ENCODE results near the gene STAT6. TPM values are rescaled to one million over a fixed set of nuclear protein-coding genes. Genes with fewer than 3 reads are reported as not detected.

Gene STAT6
- total RNA-seq, 1 experiment from 2014 or later: 44.4 TPM

DNA sequence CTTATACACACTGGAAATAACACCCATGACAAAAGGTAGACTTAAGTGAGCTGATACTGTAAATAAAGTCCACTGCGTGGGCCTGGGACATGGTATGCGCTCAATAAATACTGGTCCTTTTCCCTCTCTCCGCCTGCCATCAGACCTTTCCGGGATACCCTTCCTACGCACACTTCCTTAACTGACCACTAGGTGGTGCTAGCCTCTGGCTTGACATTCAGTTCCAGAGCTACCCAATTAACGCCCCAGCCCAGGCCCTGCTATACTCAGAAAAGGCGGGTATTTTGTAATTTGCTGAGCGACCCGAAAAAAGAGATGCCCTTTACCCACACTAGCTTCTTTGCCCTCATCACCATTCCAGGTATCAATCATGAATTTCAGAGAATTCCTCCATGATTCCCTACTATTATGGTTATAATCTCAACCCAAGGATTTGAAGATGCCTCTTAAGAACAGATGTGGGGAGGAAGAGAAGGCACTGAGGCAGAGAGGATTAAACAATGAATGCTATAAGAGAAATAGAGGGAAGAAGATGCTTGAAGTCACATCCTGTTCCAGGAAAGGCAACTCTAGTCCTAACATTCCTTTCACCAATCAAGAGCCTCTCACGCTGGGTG lies 13.2 kb upstream of the STAT6 start:
- Histone ChIP-seq H2BK20ac (ENCODE audit: low read depth, low read length, poor library complexity, severe bottlenecking) (no peak overlapping the region), H2BK12ac (ENCODE audit: insufficient read length, low read depth, low read length) (no peak overlapping the region), H3T11ph (ENCODE audit: low read length) (no peak overlapping the region), H2BK120ac (ENCODE audit: low read depth, low read length, poor library complexity, severe bottlenecking) (no peak overlapping the region), H2AFZ (ENCODE audit: low read length) (no peak overlapping the region), H3K27ac (ENCODE audit: insufficient read length, low read depth, low read length) (no peak overlapping the region), H3K9me3 (ENCODE audit: control insufficient read depth, low read depth, low read length) (no peaks in the 10 kb centered on the region), H3K23ac (ENCODE audit: insufficient read length, low read depth, low read length) (no peak overlapping the region), H2BK15ac (ENCODE audit: low read depth, low read length) (no peak overlapping the region), H3K4me2 (ENCODE audit: insufficient read depth, insufficient read length, low read length) (no peak overlapping the region), H3K14ac (ENCODE audit: insufficient read depth, low read length) (no peak overlapping the region), H3K4ac (ENCODE audit: low read depth, low read length) (no peak overlapping the region), H4K20me1 (ENCODE audit: control insufficient read depth, insufficient read depth, insufficient read length) (no peaks in the 10 kb centered on the region), H2AK5ac (ENCODE audit: insufficient read length, low read length) (no peak overlapping the region), H3K27me3 (ENCODE audit: insufficient read depth, low read length) (no peaks in the 10 kb centered on the region), H3K18ac (ENCODE audit: insufficient read length, low read depth, low read length) (no peak overlapping the region), H3K23me2 (ENCODE audit: insufficient read length, low read depth, low read length, poor library complexity, severe bottlenecking) (peaks cover 4% of the 10 kb centered on the region), H4K91ac (ENCODE audit: insufficient read length, low read depth, low read length) (no peak overlapping the region), H3K4me1 (ENCODE audit: insufficient read depth, low read length) (no peaks in the 10 kb centered on the region), H2BK5ac (ENCODE audit: insufficient read length, low read length) (no peak overlapping the region), H3K9ac (ENCODE audit: extremely low read depth, insufficient read length, low read length) (no peak overlapping the region), H4K5ac (ENCODE audit: insufficient read length, low read depth, low read length) (no peak overlapping the region), H3K56ac (ENCODE audit: insufficient read length, low read depth, low read length) (no peak overlapping the region), H3K79me1 (ENCODE audit: insufficient read depth, low read depth, low read length, poor library complexity, severe bottlenecking) (no peaks in the 10 kb centered on the region), H4K8ac (replicated peaks; ENCODE audit: insufficient read length, low read depth, low read length) (no peak overlapping the region), H3K79me2 (ENCODE audit: insufficient read depth, low read length) (no peaks in the 10 kb centered on the region)
- H3K36me3 Mint-ChIP-seq (ENCODE audit: insufficient read depth in 1 of 3, low read depth in 3 of 3): peaks cover 6 to 10% (median 7%) of the 10 kb centered on the region in 3 experiments
- H3K27me3 Mint-ChIP-seq (ENCODE audit: low read depth): no peaks in the 10 kb centered on the region; the same call in 1 of the 2 replicates
- peaks cover 11 to 20% of the 10 kb centered on the region in 2 experiments for H3K4me1 Mint-ChIP-seq
- TF ChIP-seq, protein P1, sequence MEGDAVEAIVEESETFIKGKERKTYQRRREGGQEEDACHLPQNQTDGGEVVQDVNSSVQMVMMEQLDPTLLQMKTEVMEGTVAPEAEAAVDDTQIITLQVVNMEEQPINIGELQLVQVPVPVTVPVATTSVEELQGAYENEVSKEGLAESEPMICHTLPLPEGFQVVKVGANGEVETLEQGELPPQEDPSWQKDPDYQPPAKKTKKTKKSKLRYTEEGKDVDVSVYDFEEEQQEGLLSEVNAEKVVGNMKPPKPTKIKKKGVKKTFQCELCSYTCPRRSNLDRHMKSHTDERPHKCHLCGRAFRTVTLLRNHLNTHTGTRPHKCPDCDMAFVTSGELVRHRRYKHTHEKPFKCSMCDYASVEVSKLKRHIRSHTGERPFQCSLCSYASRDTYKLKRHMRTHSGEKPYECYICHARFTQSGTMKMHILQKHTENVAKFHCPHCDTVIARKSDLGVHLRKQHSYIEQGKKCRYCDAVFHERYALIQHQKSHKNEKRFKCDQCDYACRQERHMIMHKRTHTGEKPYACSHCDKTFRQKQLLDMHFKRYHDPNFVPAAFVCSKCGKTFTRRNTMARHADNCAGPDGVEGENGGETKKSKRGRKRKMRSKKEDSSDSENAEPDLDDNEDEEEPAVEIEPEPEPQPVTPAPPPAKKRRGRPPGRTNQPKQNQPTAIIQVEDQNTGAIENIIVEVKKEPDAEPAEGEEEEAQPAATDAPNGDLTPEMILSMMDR (conservative IDR thresholded peaks at IDR 0.05): peak; percentile 96
- peak; percentile 84 for DNase-seq
- H3K4me3 Mint-ChIP-seq: no peak overlapping the region
- WGBS (ENCODE audit: extremely low coverage, insufficient read length, low lambda C conversion rate): no CpG with 5 or more reads among the region's 10 CpGs
- peaks cover 3 to 7% of the 10 kb centered on the region in 2 experiments; a peak in 3 of 5 replicates for H3K9me3 Mint-ChIP-seq
- no peak overlapping the region for H3K27ac Mint-ChIP-seq
